Kidney epithelial cell (primary cell): ENCODE data around the gene SLC26A5. TPM values are rescaled to one million over a fixed set of nuclear protein-coding genes. Genes with fewer than 3 reads are reported as not detected.

Experiments used
- DNase-seq: peaks from one replicate; pipeline ENCODE4 v3.0.0-alpha.2; 2010; ENCODE audit warnings: low read depth
- H3K27me3 ChIP-seq: 2 replicates; pipeline ENCODE4 v1.6.0; 2011; ENCODE audit warnings: low read length; ENCODE audit not compliant: control insufficient read depth, insufficient read depth
- H3K36me3 ChIP-seq: 2 replicates; pipeline ENCODE4 v1.5.1; 2011; ENCODE audit warnings: low read length; ENCODE audit not compliant: control insufficient read depth, insufficient read depth
- H3K4me3 ChIP-seq: 2 replicates; pipeline ENCODE4 v1.5.1; 2011; ENCODE audit warnings: low read depth, mild to moderate bottlenecking, control low read depth, low read length
- total RNA-seq: library from RNA; depleted of rRNA; stranded (reverse); fragments of >200 nt; gene quantifications from 2 replicates; pipeline ENCODE4 v1.2.3, GENCODE V29; 2015
- TF ChIP-seq, protein P1 (sequence below): IDR thresholded peaks from 2 replicates; pipeline ENCODE4 v1.5.1; 2011; ENCODE audit warnings: mild to moderate bottlenecking, moderate library complexity, low read length, control low read depth, inconsistent platforms; ENCODE audit not compliant: insufficient read depth, poor library complexity, severe bottlenecking

SLC26A5 gene
- total RNA-seq, 1 donor from 2014 or later: not detected

DNA sequence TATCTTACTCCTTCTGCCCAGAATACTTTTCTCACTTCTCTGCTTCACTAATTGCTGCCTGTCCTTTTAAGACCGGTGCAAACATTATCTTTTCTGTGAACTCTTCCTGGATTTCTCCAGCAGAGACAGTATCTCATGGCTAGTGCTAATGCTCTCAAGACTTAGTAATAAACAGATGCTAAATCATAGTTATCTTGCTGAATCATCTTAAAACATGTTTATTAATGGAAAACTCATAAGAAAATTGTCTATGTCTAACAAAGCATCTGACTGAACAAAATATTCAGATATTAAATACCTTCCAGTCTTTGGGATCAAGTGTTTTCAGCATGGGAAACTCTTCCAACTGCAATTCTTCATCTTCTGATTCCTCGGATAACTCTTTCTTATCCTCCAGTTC, 104.5 kb downstream of the SLC26A5 start:
- DNase-seq: no peak
- peaks cover 2% of the 10 kb centered on the region for H3K36me3 ChIP-seq
- no peaks in the 10 kb centered on the region for H3K27me3 ChIP-seq
- TF ChIP-seq, protein P1, sequence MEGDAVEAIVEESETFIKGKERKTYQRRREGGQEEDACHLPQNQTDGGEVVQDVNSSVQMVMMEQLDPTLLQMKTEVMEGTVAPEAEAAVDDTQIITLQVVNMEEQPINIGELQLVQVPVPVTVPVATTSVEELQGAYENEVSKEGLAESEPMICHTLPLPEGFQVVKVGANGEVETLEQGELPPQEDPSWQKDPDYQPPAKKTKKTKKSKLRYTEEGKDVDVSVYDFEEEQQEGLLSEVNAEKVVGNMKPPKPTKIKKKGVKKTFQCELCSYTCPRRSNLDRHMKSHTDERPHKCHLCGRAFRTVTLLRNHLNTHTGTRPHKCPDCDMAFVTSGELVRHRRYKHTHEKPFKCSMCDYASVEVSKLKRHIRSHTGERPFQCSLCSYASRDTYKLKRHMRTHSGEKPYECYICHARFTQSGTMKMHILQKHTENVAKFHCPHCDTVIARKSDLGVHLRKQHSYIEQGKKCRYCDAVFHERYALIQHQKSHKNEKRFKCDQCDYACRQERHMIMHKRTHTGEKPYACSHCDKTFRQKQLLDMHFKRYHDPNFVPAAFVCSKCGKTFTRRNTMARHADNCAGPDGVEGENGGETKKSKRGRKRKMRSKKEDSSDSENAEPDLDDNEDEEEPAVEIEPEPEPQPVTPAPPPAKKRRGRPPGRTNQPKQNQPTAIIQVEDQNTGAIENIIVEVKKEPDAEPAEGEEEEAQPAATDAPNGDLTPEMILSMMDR: no peak
- no peak overlapping the region for H3K4me3 ChIP-seq

DNA sequence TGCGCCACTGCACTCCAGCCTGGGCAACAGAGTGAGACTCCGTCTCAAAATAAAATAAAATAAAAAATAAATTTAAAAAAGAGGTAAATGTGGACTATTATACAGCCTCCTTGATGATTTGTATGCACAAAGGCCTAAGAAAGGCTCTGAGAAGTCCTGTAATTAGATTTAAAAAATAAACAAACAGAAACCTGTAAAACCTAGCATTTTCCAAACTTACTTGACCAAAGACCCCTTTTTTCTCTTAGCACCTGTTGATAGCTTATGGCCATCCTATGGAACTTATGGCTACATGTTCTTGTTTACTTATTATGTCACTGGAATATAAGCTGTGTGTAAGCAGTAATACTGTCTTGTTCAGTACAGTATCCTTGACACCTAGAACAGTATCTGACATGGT, 107.1 kb downstream of the SLC26A5 start:
- TF ChIP-seq, protein P1: no peak
- H3K36me3 ChIP-seq: peaks cover 2% of the 10 kb centered on the region
- no peak overlapping the region for H3K4me3 ChIP-seq
- no peaks in the 10 kb centered on the region for H3K27me3 ChIP-seq
- DNase-seq: no peak

DNA sequence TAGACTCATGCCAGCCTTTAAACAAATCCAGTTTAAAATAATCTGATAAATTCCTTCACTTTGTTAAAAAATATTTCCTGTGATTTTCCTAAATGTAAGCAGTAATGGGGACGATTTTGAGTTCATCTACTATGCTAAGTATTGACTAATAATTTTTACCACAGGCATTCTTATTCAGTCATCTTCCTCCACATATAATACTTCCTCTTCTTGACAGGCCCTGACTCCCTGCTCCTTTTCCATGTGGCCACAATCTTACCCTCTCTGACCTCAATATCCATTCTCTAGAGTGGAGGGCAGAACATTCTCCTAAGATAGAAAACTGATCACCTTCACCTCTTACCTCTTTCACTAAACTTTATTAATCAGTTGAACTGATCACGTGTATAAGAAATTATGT, 109.2 kb downstream of the SLC26A5 start:
- DNase-seq: no peak
- Histone ChIP-seq H3K27me3 (no peaks in the 10 kb centered on the region), H3K4me3 (no peak overlapping the region), H3K36me3 (peaks cover 2% of the 10 kb centered on the region)
- TF ChIP-seq, protein P1: no peak

DNA sequence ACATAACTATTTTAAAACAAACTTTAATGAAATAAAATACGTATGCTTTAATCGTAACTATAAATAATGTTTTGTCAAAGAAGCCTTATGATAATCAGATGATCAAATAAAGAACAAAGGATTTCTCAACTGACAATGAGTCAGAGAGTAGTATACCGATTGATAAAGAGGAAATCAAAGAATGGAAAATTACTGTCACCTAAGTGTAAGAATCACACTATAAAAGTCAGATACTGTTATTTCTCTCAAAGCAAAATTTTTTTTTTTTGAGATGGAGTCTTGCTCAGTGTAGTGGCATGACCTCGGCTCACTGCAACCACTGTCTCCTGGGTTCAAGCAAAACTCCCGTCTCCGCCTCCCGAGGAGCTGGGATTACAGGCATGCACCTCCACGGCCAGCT, 120.3 kb downstream of the SLC26A5 start:
- no peak overlapping the region for H3K4me3 ChIP-seq
- no peaks in the 10 kb centered on the region for H3K27me3 ChIP-seq
- no peak for DNase-seq
- H3K36me3 ChIP-seq: no peaks in the 10 kb centered on the region
- TF ChIP-seq, protein P1: no peak

Other genes starting within 250 kb of the SLC26A5 start
- 49.5 and 59.0 TPM in 2 replicates for gene PMPCB, start 148.8 kb downstream of the SLC26A5 start, total RNA-seq
- 22.5 and 32.4 TPM in 2 replicates for gene DNAJC2, start 101.4 kb downstream of the SLC26A5 start, total RNA-seq
- 110 and 115 TPM in 2 replicates for gene PSMC2, start 98.6 kb downstream of the SLC26A5 start, total RNA-seq